Hindlimb muscle (tissue), 1 donor: ENCODE results near the gene PAIP2. TPM values are rescaled to one million over a fixed set of nuclear protein-coding genes. Genes with fewer than 3 reads are reported as not detected.
"Not testable (repeated sequence)": the region's sequence is repeated elsewhere in the genome, so short reads cannot be mapped to it uniquely, and the experiment has no call there.

Experiments
- DNase-seq: peaks from one replicate; pipeline ENCODE4 v3.0.0-alpha.2; 2013
- polyA plus RNA-seq: library from polyadenylated mRNA; unstranded; fragments of 120-200 nt; gene quantifications from one replicate; pipeline ENCODE4 v1.2.1, GENCODE V29; 2013; ENCODE audit not compliant: insufficient read length

Gene PAIP2
- polyA plus RNA-seq, 1 donor, result 106 TPM

DNA sequence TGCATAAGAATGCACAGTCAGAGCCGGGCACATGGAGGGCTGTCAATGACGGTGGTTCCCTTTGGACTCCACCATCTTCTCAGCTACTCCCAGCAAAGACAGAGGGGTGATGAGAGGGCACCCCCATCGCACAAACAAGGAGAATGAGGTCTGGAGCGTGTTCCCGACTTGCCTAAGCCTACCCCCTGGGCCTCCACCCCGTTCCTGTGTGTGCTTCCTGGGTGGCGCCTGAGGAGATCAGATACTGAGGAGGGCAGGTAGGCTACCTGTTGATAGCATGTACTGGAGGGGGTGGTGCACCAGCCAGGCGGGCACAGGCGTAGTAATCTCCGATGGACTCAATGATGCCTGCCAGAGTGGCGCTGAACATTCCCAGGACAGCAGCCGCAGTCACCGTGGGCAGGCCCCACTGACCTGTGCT lies 37.3 kb downstream of the PAIP2 start:
- no peak for DNase-seq

DNA sequence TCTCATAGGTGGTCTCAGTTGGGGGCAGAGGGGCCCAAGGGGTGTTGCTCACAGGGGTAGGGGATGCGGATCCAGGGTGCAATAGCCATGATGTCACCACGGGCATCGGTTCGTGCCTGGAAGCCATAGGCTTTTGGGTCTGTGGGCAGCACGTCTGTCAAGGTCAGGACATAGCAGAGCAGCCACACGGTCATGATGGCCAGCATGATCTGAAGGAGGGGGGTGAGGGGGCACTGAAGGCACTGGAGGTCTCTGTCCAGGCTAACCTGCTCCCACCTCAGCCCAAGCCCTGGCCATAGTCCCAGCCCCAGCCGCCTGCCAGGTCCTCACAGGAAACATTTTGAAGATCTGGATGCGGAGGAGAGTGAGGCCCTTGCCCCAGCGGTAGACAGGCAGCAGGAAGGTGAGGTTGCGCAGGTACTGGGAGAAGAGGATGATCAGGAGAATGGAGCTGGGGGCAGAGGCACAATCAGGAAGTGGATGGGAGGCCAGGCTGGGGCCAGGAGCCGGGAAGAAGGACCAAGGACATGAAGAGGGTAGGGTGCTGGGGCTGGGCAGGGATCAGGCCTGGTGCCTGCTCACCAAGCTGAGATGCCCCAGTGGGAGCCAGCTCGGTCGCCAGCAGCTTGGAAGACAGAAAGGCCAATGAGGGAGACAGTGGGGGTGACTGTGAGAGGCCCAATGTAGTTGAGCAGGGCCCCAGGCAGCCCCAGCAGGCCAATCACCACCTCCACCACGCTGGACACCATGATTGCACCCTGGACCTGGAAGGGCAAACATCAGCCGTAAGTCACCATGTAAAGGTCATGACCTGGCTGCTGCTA lies 38.2 kb downstream of the PAIP2 start:
- DNase-seq, result no peak

DNA sequence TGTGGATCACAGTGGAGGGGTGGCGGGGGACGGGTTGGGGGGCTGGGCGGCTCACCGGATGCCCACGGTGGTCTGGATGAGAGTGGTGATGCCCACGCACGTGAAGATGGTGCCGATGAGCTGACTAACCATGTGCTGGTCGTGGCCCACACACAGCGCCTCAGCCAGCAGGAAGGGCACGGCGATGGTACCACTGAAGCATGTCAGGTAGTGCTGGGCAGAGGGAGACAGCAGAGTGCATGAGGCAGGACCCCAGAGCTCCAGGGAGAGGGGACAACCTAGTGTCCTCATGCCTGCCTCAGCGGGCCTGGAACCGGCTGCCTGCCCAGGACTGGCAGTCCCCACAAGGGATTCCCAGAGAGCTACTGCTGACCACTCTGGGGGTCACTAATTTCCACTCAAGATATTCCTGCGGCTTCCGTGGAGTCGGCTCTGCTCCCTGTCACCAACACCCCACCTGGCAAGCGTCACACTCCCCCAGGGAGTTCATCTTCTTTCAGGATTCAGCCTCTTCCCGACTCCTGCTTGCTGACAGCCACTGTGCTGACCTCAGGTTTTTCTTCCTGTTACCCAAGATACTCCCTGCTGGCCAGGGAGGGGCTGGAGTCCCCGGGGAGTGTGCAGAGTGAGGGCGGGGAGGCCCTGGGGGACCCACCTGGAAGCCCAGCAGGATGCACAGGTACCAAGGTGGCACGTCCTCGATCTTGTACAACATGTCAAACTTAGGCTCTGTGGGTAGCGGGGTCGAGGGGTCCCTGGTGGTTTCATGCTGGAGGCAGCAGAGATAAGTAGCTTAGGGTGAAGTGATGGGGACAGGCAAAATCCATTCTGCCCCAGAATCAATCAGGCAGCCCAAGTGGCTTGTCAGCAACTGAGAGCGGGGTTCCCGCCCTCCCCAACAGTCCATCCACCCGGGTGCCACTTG lies 40.4 kb downstream of the PAIP2 start:
- DNase-seq, result no peak

GRCh38 chr5:139382807-139383206 lies 41.2 kb downstream of the PAIP2 start:
- no peak for DNase-seq

DNA sequence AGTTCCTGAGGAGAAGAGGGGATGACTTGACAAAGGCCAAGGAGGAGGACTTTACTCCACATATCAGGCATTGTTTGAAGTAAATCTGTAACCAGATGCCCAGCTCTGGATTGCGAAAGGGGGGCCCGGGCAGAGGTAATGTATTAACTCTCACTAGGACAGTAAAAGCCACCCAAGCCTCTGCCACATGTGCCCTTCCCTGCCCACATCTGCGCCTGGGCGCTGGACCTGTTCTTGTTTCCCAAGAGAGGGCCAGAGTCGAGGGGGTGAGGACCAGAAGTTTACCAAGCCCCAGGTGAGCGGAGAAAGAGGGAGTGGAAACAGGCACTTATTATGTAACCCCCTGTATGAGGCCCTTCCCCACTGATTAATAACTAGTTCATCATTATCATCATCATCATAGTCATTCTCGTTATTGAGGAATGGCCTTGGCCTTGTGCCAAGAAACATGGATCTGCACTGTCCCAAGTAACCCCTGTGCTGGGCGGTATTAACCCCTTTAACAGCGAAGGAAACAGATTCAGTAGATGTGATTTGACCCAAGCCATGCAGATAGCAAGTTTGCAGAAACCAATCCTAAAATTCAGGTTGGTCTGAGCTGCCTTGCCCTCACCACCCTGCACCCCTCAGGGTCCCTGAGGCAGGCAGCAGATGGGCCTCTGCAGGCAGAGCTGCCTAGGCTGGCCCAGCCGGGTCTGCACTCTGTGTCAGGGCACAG lies 41.8 kb downstream of the PAIP2 start, which contains the start of gene SLC23A1:
Gene SLC23A1 (minus strand): TSS at position 23 of the 718 bp plus-strand sequence. CDS start 44 bp downstream, outside the sequence.
- no peak for DNase-seq

GRCh38 chr5:139383993-139384590 lies 42.4 kb downstream of the PAIP2 start:
- DNase-seq, result no peak

GRCh38 chr5:139384591-139385051 lies 43.0 kb downstream of the PAIP2 start:
- DNase-seq, result no peak

GRCh38 chr5:139385061-139386049 lies 43.7 kb downstream of the PAIP2 start:
- no peak for DNase-seq

DNA sequence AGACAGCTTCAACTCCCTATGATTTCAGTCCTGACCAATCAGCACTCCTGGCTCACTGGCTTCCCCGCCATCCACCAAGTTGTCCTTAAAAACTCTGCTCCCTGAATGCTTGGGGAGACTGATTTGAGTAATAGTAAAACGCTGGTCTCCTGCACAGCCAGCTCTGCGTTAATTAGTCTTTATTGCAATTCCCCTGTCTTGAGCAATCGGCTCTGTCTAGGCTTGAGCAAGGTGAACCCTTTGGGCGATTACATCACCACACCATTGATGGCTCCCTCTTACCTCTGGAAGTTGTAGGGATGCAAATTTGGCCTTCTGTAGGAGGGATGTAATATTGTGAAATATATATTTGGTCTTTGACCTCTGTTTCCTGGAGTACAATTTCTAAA lies 44.4 kb downstream of the PAIP2 start:
- DNase-seq, result no peak

DNA sequence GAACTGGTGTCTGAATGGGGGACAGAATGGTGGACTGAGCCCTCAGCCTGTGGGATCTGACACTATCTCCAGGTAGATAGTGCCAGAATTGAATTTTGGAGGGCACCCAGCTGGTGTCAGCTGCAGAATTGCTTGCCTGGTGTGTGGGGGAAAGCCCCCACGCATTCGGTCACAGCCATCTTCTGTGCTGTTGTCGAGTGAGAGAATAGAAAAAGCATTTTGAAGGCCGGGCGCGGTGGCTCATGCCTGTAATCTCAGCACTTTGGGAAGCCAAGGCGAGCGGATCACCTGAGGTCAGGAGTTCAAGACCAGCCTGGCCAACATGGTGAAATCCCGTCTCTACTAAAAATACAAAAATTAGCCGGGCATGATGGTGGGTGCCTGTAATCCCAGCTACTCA lies 45.3 kb downstream of the PAIP2 start:
- not testable (repeated sequence) for DNase-seq

GRCh38 chr5:139387611-139388197 lies 46.0 kb downstream of the PAIP2 start:
- DNase-seq, result no peak

- no peak for DNase-seq
These were observed 46.7 kb downstream of the PAIP2 start for GRCh38 chr5:139388198-139388821.

- no peak for DNase-seq
These were observed 48.3 kb downstream of the PAIP2 start, which contains the start of gene MZB1 for GRCh38 chr5:139389701-139390638. TSS of gene MZB1 (minus strand) at chr5:139389913. CDS start at chr5:139389856, 57 bp downstream.

GRCh38 chr5:139390639-139391569 lies 49.2 kb downstream of the PAIP2 start:
- DNase-seq, result no peak

DNA sequence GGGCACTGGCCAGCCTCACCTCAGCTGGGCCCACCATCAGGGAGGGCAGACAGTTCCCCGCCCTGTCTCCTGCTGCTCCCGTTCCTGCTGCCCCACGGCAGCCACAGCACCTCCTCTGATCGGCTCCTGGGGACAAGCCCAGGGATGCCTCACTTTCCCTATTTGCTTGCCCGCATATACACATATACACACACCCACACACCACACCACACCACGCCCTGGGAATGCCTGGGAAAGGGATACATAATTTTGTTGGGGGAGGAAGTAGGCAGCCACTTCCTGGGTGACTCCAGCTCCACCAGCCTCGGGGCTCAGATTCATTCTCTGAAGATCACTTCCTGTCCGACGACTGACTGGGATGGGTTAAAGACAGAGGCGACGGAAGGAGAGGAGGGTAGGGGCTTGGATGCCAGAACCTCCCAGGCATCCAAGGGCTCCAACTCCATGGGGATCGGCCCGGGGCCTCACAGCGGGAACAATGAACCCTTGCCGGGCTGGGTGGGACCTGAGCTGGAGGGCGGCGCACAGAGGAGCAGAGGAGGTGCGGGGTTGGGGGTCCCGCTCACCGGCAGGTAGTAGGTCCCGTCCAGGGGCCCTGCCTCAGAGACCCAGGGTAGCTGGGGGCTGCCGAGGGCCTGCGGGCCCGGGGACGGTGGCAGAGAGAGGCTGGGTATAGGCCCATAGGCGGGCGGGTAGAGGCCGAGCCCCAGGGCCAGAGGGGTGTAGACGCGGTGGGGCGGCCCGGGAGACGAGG lies 50.1 kb downstream of the PAIP2 start:
- no peak for DNase-seq

DNA sequence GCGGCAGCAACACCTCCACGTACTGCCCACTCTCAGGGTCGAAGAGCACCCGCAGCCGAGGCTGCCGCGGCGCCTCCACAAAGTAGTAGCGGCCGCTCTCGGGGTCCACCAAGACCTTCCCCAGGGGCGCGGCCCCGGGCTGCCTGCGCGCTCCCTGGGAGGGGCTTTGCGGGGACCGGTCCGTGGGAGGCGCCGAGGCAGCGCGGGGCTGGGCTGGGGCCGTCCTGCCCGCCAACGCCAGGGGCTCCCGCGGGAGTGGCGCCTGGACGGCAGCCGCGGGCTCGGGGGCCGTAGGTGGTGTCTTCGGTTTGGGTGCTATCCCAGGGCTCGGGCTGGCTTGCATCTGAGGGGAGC lies 50.6 kb downstream of the PAIP2 start:
- no peak for DNase-seq
